ENCODE data around the gene IL2RA. TPM values are rescaled to one million over a fixed set of nuclear protein-coding genes. Genes with fewer than 3 reads are reported as not detected.

The IL2RA gene
- total and polyA plus RNA-seq, 10 of the 15 experiments (the other 5 are each of a cell fraction or from before 2014, with no cell fraction given): 2.2 to 6.0 (median 4.9) TPM

DNA sequence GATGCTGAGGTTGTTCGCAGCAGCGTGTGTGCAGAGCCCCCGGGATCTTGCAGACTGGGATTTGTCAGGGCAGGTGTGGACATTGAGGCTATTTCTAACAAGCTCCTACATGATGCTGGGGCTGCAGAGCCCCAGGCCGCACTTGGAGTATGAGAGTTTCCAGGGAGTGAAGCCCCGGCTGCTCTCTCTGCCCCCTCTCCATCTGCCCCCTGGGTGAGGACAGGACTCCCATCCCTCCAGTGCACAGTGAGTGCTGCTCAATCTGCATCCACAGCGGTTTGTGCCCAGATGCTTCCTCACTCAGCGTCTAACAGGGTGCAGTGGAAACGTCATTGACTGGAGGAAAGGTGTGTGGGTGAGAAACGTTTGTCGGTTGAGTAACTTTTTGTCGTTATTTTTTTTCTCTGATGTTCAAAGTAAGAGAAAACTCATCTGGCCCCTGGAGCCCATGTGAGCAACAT is 25.3 kb downstream of the IL2RA start:
- 45% methylated on average over 11 of the region's 11 CpGs for WGBS (ENCODE audit: insufficient coverage, insufficient replicate concordance, low lambda C conversion rate, missing lambda C conversion rate)
- no peak overlapping the region for H2AFZ ChIP-seq (ENCODE audit: control insufficient read depth, low read depth, low read length)
- no peak overlapping the region for H3K27ac ChIP-seq (ENCODE audit: control insufficient read depth, insufficient read depth)
- FAIRE-seq (no peak), DNase-seq (ENCODE audit: low read depth, low spot score) (no peak), ATAC-seq (peak; percentile 66)
- intact Hi-C loops (cut with micrococcal nuclease; ENCODE audit: unreplicated experiment): no loop called here
- no peaks in the 10 kb centered on the region for H3K79me2 ChIP-seq (ENCODE audit: control insufficient read depth, insufficient read depth, low read length)
- no peak for TF ChIP-seq NR2F1 (conservative IDR thresholded peaks at IDR 0.05)
- in situ Hi-C loops (cut with MboI): no loop called here
- peaks cover 12% of the 10 kb centered on the region; the same call in 1 of the 2 replicates for H3K4me1 ChIP-seq (ENCODE audit: control insufficient read depth, insufficient read depth, low read length)
- H3K4me3 ChIP-seq: no peak overlapping the region
- no peaks in the 10 kb centered on the region for H3K36me3 ChIP-seq (ENCODE audit: control insufficient read depth in 2 of 2, insufficient read depth in 2 of 2, low read length in 1 of 2)
- BruUV-seq (replicated peaks): no TSS peak
- no peak overlapping the region for H3K4me2 ChIP-seq (ENCODE audit: control insufficient read depth, insufficient read depth)
- ChIA-PET RAD21 (ENCODE audit: unreplicated experiment) (interaction anchor here (1.8 kb wide), 1 partner anchor 13 kb away, joined by 8 read pairs; no protein-coding TSS in a partner anchor), SMC1A (ENCODE audit: uncharacterized antibody, unreplicated experiment) (interaction anchor here (1.3 to 2.7 kb wide), 5 partner anchors 12 to 50 kb away, joined by 3 to 15 read pairs (median 6); no protein-coding TSS in a partner anchor), POLR2A (interaction anchor here (0.6 kb wide), 1 partner anchor 80 kb away, joined by 3 read pairs; no protein-coding TSS in a partner anchor), CTCF (interaction anchor here (0.7 to 1.9 kb wide), 3 partner anchors 23 to 174 kb away, joined by 3 to 7 read pairs (median 3); no protein-coding TSS in a partner anchor)
- no peaks in the 10 kb centered on the region for H3K27me3 ChIP-seq (replicated peaks in 1 of 2; ENCODE audit: control insufficient read depth in 2 of 2, insufficient read depth in 2 of 2, low read length in 1 of 2)
- no peaks in the 10 kb centered on the region for H4K20me1 ChIP-seq (ENCODE audit: control insufficient read depth, insufficient read depth)
- no peaks in the 10 kb centered on the region; the same call in 2 of the 3 replicates for H3K9me3 ChIP-seq (replicated peaks; ENCODE audit: control insufficient read depth, insufficient read depth, low read length)
- no peak overlapping the region for H3K9ac ChIP-seq (ENCODE audit: control insufficient read depth, insufficient read depth, low read length)

DNA sequence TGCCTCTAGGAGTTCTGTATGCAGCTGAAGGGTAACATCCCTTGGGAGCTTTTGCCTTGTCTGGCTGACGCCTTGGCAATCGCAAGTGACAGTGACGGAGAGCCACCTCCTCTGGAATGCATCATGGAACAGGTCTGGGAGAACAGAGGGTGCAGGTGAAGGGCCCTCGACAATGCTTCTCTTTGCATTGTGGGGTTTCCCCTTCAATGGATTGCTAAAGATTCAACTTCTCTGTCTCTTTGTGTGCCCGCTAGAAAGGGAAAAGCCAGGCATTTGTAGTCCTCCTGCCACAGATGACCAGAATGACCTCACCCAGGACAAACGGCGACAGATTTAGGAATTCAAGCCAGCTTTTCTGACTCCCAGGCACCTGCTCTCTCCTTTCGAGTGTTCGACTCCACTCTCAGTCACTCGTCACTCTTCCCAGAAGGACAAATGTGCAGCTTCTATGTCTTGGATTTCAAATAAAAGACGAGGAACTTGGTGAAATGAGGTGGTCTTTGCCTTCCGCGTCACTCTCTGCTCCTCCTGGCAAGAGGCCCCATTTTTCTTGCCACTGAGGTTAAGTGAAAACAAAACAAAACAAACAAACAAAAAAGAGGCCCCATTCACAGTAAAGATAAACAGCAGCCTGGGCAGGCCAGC is 26.1 kb downstream of the IL2RA start:
- no peak overlapping the region for H3K9ac ChIP-seq (ENCODE audit: control insufficient read depth, insufficient read depth, low read length)
- no peaks in the 10 kb centered on the region; the same call in 1 of the 3 replicates for H3K9me3 ChIP-seq (replicated peaks; ENCODE audit: control insufficient read depth, insufficient read depth, low read length)
- no peak overlapping the region for H2AFZ ChIP-seq (ENCODE audit: control insufficient read depth, low read depth, low read length)
- intact Hi-C loops (cut with micrococcal nuclease; ENCODE audit: unreplicated experiment) (no loop called here), in situ Hi-C loops (cut with MboI) (no loop called here)
- CTCF ChIA-PET: interaction anchor here (1.5 kb wide), 1 partner anchor 51 kb away, joined by 9 read pairs; no protein-coding TSS in a partner anchor
- no peak overlapping the region for H3K27ac ChIP-seq (ENCODE audit: control insufficient read depth, insufficient read depth)
- RAD21 ChIA-PET (ENCODE audit: unreplicated experiment): no interaction called here
- DNase-seq (ENCODE audit: low read depth, low spot score): no peak
- no peaks in the 10 kb centered on the region for H3K36me3 ChIP-seq (ENCODE audit: control insufficient read depth in 2 of 2, insufficient read depth in 2 of 2, low read length in 1 of 2)
- H3K4me3 ChIP-seq: no peak overlapping the region
- POLR2A ChIA-PET: interaction anchor here (0.6 kb wide), 1 partner anchor 81 kb away, joined by 3 read pairs; no protein-coding TSS in a partner anchor
- H3K4me1 ChIP-seq (ENCODE audit: control insufficient read depth, insufficient read depth, low read length): peaks cover 12% of the 10 kb centered on the region; the same call in 1 of the 2 replicates
- no peak for ATAC-seq
- H4K20me1 ChIP-seq (ENCODE audit: control insufficient read depth, insufficient read depth): no peaks in the 10 kb centered on the region
- no peaks in the 10 kb centered on the region for H3K79me2 ChIP-seq (ENCODE audit: control insufficient read depth, insufficient read depth, low read length)
- FAIRE-seq: no peak
- no TSS peak for BruUV-seq (replicated peaks)
- H3K27me3 ChIP-seq (replicated peaks in 1 of 2; ENCODE audit: control insufficient read depth in 2 of 2, insufficient read depth in 2 of 2, low read length in 1 of 2): no peaks in the 10 kb centered on the region
- SMC1A ChIA-PET (ENCODE audit: uncharacterized antibody, unreplicated experiment): interaction anchor here (2.7 kb wide), 1 partner anchor 15 kb away, joined by 15 read pairs; no protein-coding TSS in a partner anchor
- WGBS (ENCODE audit: insufficient coverage, insufficient replicate concordance, low lambda C conversion rate, missing lambda C conversion rate): 81% methylated on average over 13 of the region's 13 CpGs
- no peak overlapping the region for H3K4me2 ChIP-seq (ENCODE audit: control insufficient read depth, insufficient read depth)
- TF ChIP-seq NFYB (IDR thresholded peaks at IDR 0.05; ENCODE audit: insufficient read depth, low read depth, low read length): no peak
- TF ChIP-seq, protein P1, sequence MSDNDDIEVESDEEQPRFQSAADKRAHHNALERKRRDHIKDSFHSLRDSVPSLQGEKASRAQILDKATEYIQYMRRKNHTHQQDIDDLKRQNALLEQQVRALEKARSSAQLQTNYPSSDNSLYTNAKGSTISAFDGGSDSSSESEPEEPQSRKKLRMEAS (IDR thresholded peaks at IDR 0.05; ENCODE audit: low read depth, low read length): no peak
- TF ChIP-seq KAT2A (conservative IDR thresholded peaks at IDR 0.05; ENCODE audit: control insufficient read depth, low read depth, low read length): no peak
- TF ChIP-seq CREB1 (IDR thresholded peaks at IDR 0.05; ENCODE audit: low read depth): no peak
- no peak for TF ChIP-seq CHD2 (IDR thresholded peaks at IDR 0.05; ENCODE audit: borderline replicate concordance, low read depth, low read length)
- TF ChIP-seq, protein P2, sequence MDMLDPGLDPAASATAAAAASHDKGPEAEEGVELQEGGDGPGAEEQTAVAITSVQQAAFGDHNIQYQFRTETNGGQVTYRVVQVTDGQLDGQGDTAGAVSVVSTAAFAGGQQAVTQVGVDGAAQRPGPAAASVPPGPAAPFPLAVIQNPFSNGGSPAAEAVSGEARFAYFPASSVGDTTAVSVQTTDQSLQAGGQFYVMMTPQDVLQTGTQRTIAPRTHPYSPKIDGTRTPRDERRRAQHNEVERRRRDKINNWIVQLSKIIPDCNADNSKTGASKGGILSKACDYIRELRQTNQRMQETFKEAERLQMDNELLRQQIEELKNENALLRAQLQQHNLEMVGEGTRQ (IDR thresholded peaks at IDR 0.05; ENCODE audit: borderline replicate concordance, low read depth, low read length): no peak
- no peak for TF ChIP-seq IRF4 (IDR thresholded peaks at IDR 0.05; ENCODE audit: low read depth, low read length)
- TF ChIP-seq RFX5 (IDR thresholded peaks at IDR 0.05; ENCODE audit: low read depth, low read length): no peak
- no peak for TF ChIP-seq SMARCA5 (IDR thresholded peaks at IDR 0.05)
- TF ChIP-seq STAT3 (IDR thresholded peaks at IDR 0.05; ENCODE audit: low read depth, low read length): no peak
- TF ChIP-seq SIX5 (IDR thresholded peaks at IDR 0.05; ENCODE audit: low read depth, low read length, severe bottlenecking): no peak
- no peak for TF ChIP-seq POLR2A (IDR thresholded peaks at IDR 0.05; ENCODE audit: low read depth, low read length)
- no peak for TF ChIP-seq RELA (IDR thresholded peaks at IDR 0.05; ENCODE audit: borderline replicate concordance, partially characterized antibody)
- no peak for TF ChIP-seq POLR2AphosphoS5 (IDR thresholded peaks at IDR 0.05; ENCODE audit: low read length)
- no peak for TF ChIP-seq POU2F2 (IDR thresholded peaks at IDR 0.05; ENCODE audit: borderline replicate concordance, low read depth, low read length)
- no peak for TF ChIP-seq FOS (IDR thresholded peaks at IDR 0.05; ENCODE audit: borderline replicate concordance, extremely low read depth, insufficient read length)
- no peak for TF ChIP-seq SMC3 (IDR thresholded peaks at IDR 0.05; ENCODE audit: borderline replicate concordance, low read length)
